Testis (tissue), 3 donors: ENCODE data around the gene CNTN5. TPM values are rescaled to one million over a fixed set of nuclear protein-coding genes. Genes with fewer than 3 reads are reported as not detected.

Source experiments
- DNase-seq: peaks from one replicate; pipeline ENCODE4 v3.0.0-alpha.2; 2019
- H3K27ac ChIP-seq, 2 donors: fragments of 200-600 bp; sonication (generic); one replicate each; pipeline ENCODE4 v1.5.1; 2019
- H3K27me3 ChIP-seq: fragments of 200-600 bp; sonication (generic); one replicate; pipeline ENCODE4 v1.5.1; 2019
- H3K36me3 ChIP-seq: fragments of 200-600 bp; sonication (generic); one replicate; pipeline ENCODE4 v1.5.1; 2017; ENCODE audit warnings: low read depth; ENCODE audit errors: missing control alignments
- H3K4me1 ChIP-seq: fragments of 200-600 bp; sonication (generic); one replicate; pipeline ENCODE4 v1.5.1; 2019
- H3K4me3 ChIP-seq, 2 donors: fragments of 200-600 bp; sonication (generic); one replicate each; pipeline ENCODE4 v1.5.1; 2017 to 2019
- H3K9me3 ChIP-seq: fragments of 200-600 bp; sonication (generic); one replicate; pipeline ENCODE4 v1.5.1; 2017
- POLR2A ChIP-seq: fragments of 450-650 bp; IDR thresholded peaks from one replicate; pipeline ENCODE4 v1.6.1; 2017; ENCODE audit warnings: antibody characterized with exemption, mild to moderate bottlenecking, moderate library complexity
- WGBS, 2 donors: methylation state at CpG; one replicate each; pipeline ENCODE4 v1.1.5; 2018; 5-methylcytosine and 5-hydroxymethylcytosine counted together
- intact Hi-C: fragments of 100-400 bp; cut with DNase I; formaldehyde crosslinking; loops from one replicate; pipeline ENCODE4 v1.15.1; 2023; ENCODE audit warnings: low total_unique reads
- polyA plus RNA-seq: library from polyadenylated mRNA; stranded (reverse); fragments of 350-450 nt; fragmentation: Illumina TruSeq; extraction: RNeasy Lipid Tissue Mini Kit (QIAGEN cat#74804); gene quantifications from one replicate; pipeline ENCODE4 v1.2.3, GENCODE V29; 2014; ENCODE audit warnings: low read depth, low replicate concordance; ENCODE audit not compliant: insufficient read depth
- total RNA-seq, 2 donors: library from RNA; depleted of rRNA; stranded (reverse); fragments of >200 nt; gene quantifications; one replicate each; pipeline ENCODE4 v1.2.3, GENCODE V29; 2016
- TF ChIP-seq, protein P1 (sequence below), 3 experiments: fragments of 450-650 bp in 2 of 3; fragments of 200-600 bp in 1 of 3; sonication (generic) in 1 of 3; IDR thresholded peaks; one replicate each; pipeline ENCODE4 v1.5.1; 2016 to 2019; ENCODE audit warnings: antibody characterized with exemption in 3 of 3, mild to moderate bottlenecking in 2 of 3, moderate library complexity in 1 of 3

The CNTN5 gene
- total and polyA plus RNA-seq, 3 donors from 2014 or later = 0.55 to 0.99 (median 0.78) TPM

DNA sequence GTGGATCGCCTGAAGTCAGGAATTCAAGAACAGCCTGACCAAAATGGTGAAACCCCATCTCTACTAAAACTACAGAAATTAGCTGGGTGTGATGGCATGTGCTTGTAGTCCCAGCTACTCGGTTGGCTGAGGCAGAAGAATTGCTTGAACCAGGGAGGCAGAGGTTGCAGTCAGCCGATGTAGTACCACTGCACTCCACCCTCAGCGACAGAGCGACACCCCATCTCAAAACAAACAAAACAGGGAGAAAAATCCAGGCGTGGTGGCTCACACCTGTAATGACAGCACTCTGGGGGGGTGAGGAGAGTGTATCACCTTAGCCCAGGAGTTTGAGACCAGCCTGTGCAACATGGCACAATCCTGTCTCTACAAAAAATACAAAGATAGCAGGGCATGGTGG lies 864.0 kb downstream of the CNTN5 start:
- intact Hi-C loops = no loop called here
- Histone ChIP-seq H3K9me3 (no peaks in the 10 kb centered on the region), H3K27me3 (no peaks in the 10 kb centered on the region), H3K27ac (no peak overlapping the region), H3K4me3 (no peak overlapping the region), H3K4me1 (no peaks in the 10 kb centered on the region), H3K36me3 (no peaks in the 10 kb centered on the region)
- 87 to 89% methylated on average over 6 of the region's 6 CpGs for WGBS, 2 donors
- no peak for TF ChIP-seq POLR2A
- TF ChIP-seq, protein P1, sequence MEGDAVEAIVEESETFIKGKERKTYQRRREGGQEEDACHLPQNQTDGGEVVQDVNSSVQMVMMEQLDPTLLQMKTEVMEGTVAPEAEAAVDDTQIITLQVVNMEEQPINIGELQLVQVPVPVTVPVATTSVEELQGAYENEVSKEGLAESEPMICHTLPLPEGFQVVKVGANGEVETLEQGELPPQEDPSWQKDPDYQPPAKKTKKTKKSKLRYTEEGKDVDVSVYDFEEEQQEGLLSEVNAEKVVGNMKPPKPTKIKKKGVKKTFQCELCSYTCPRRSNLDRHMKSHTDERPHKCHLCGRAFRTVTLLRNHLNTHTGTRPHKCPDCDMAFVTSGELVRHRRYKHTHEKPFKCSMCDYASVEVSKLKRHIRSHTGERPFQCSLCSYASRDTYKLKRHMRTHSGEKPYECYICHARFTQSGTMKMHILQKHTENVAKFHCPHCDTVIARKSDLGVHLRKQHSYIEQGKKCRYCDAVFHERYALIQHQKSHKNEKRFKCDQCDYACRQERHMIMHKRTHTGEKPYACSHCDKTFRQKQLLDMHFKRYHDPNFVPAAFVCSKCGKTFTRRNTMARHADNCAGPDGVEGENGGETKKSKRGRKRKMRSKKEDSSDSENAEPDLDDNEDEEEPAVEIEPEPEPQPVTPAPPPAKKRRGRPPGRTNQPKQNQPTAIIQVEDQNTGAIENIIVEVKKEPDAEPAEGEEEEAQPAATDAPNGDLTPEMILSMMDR (IDR thresholded peaks at IDR 0.05) = no peak
- no peak for DNase-seq

DNA sequence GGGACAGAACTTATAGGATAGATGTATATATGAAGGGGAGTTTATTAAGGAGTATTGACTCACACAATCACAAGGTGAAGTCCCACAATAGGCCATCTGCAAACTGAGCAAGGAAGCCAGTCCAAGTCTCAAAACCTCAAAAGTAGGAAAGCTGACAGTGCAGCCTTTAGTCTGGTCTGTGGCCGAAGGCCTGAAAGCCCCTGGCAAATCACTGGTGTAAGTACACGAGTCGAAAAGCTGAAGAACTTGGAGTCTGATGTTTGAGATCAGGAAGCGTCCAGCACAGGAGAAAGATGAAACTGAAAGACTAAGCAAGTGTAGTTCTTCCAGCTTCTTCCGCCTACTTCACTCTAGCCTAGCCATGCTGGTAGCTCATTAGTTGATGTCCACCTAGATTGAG lies 866.7 kb downstream of the CNTN5 start:
- no peaks in the 10 kb centered on the region for H3K36me3 ChIP-seq
- no peak overlapping the region for H3K4me3 ChIP-seq
- intact Hi-C loops = no loop called here
- WGBS, 2 donors = 90% methylated on average over 5 of the region's 5 CpGs
- no peaks in the 10 kb centered on the region for H3K27me3 ChIP-seq
- no peak for TF ChIP-seq POLR2A
- TF ChIP-seq, protein P1 (IDR thresholded peaks at IDR 0.05) = no peak
- no peaks in the 10 kb centered on the region for H3K4me1 ChIP-seq
- DNase-seq = no peak
- H3K9me3 ChIP-seq = no peaks in the 10 kb centered on the region
- H3K27ac ChIP-seq = no peak overlapping the region

DNA sequence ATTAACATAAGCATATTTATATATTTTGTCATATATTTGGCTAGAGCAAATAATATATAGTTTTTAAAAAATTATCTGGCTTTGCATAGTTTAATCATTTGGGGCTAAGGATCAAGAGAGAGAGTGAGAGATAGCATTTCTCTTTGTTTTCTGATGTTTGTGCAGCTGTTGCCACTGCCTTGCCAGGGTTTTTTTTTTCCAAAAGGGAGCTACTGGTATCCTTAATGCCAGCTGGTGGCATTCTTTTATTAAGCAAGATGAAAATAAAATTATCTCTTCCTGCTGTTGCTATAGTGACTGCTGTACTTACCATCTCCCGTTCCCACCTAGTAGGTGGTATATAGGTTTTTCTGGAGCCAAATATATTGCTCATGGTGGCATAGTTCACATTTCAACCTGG lies 873.1 kb downstream of the CNTN5 start:
- H3K4me3 ChIP-seq = no peak overlapping the region
- no peaks in the 10 kb centered on the region for H3K4me1 ChIP-seq
- intact Hi-C loops = no loop called here
- no peak for DNase-seq
- H3K36me3 ChIP-seq = no peaks in the 10 kb centered on the region
- H3K27me3 ChIP-seq = no peaks in the 10 kb centered on the region
- TF ChIP-seq, protein P1 (IDR thresholded peaks at IDR 0.05) = no peak
- no peak overlapping the region for H3K27ac ChIP-seq
- no peaks in the 10 kb centered on the region for H3K9me3 ChIP-seq
- 81 to 88% methylated on average over 1 of the region's 1 CpG for WGBS, 2 donors

DNA sequence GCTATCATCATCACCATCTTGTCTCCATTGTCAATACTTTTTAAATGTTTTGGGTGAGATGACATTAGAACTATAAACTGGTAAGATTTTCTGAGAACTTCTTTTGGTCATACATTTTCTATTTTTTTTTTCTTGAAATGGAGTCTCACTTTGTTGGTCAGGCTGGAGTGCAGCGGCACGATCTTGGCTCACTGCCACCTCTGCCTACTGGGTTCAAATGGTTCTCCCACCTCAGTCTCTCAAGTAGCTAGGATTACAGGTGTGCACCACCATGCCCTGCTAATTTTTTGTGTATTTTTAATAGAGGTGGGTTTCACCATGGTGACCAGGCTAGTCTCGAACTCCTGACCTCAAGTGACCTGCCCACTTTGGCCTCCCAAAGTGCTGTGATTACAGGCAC lies 880.4 kb downstream of the CNTN5 start:
- no peaks in the 10 kb centered on the region for H3K4me1 ChIP-seq
- H3K9me3 ChIP-seq = no peaks in the 10 kb centered on the region
- no peaks in the 10 kb centered on the region for H3K36me3 ChIP-seq
- H3K4me3 ChIP-seq = no peak overlapping the region
- DNase-seq = no peak
- intact Hi-C loops = no loop called here
- TF ChIP-seq, protein P1 (IDR thresholded peaks at IDR 0.05) = no peak
- no peak for TF ChIP-seq POLR2A
- no peak overlapping the region for H3K27ac ChIP-seq
- no peaks in the 10 kb centered on the region for H3K27me3 ChIP-seq
- 69 to 90% methylated on average over 3 of the region's 3 CpGs for WGBS, 2 donors

DNA sequence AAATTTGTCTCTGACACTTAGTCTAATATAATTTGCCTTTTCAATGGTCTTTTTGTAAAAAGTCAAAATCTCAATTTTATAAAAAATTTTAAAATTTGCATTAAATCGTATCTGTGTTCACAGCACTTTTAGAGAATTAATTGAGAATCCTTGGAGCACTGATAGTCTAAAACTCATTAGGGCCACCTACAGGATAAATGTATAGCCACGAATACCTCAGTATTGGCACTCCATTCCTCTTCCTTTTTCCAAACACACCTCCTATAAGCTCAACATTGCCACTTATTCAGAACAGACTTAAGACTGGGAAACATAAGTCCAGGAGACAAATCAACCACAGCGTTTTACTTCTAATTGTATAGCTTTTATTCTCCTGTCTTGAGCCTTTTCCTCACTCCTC lies 890.4 kb downstream of the CNTN5 start:
- no peak for TF ChIP-seq POLR2A
- TF ChIP-seq, protein P1 (IDR thresholded peaks at IDR 0.05) = no peak
- no peak for DNase-seq
- H3K36me3 ChIP-seq = no peaks in the 10 kb centered on the region
- intact Hi-C loops = no loop called here
- H3K4me3 ChIP-seq = no peak overlapping the region
- H3K9me3 ChIP-seq = no peaks in the 10 kb centered on the region
- no peaks in the 10 kb centered on the region for H3K4me1 ChIP-seq
- no peaks in the 10 kb centered on the region for H3K27me3 ChIP-seq
- 41 to 57% methylated on average over 3 of the region's 3 CpGs for WGBS, 2 donors
- no peak overlapping the region for H3K27ac ChIP-seq
